ENCODE measurements around the gene EIF2B2.

DNA sequence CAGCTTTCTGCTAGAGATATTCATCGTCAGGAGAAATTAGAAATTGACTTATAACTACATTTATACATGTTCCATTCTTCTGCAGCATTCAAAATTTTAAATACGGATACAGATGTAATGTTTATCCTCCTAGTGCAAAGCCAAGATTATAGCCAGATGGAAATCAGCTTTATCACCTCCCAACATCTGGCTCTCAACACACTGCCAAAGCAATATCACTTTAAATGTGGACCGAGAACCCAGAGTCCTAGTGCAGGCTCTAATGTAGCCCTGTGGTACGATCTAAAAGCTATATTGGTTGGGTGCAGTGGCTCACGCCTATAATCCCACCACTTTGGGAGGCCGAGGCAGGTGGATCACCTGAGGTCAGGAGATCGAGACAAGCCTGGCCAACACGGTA lies 42.0 kb downstream of the EIF2B2 start:
- TF ChIP-seq POLR2A (IDR thresholded peaks at IDR 0.05) (no peak), CTCF (IDR thresholded peaks at IDR 0.05) (no peak)
